Amniotic epithelial cell (primary cell): ENCODE data around the gene TRIM9.
"Not testable (repeated sequence)": the region's sequence is repeated elsewhere in the genome, so short reads cannot be mapped to it uniquely, and the experiment has no call there.

Experiments
- DNase-seq: peaks from one replicate; pipeline ENCODE4 v3.0.0-alpha.2; 2010; ENCODE audit warnings: low read depth

Gene TRIM9

DNA sequence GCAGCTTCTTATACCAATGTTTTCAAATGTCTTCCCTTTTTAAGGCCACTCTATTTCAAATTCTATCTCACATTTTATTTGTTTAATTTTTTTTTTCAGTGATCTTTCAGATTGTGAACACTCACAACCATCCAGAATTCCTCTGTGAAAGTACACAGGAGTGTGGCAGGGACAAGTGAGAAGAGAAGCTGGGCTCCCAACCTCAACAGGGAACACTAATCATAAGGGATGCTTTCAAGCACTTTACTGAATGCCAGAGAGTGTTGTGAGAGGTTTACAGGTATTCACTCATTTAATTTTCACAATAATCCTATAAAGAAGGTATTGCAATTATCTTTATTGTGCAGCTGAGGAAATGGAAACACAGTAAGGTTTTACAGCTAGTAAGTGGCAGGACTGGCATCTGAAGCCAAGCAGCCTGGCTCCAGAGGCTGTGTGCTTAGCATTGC is 90.5 kb downstream of the TRIM9 start:
- DNase-seq = no peak

DNA sequence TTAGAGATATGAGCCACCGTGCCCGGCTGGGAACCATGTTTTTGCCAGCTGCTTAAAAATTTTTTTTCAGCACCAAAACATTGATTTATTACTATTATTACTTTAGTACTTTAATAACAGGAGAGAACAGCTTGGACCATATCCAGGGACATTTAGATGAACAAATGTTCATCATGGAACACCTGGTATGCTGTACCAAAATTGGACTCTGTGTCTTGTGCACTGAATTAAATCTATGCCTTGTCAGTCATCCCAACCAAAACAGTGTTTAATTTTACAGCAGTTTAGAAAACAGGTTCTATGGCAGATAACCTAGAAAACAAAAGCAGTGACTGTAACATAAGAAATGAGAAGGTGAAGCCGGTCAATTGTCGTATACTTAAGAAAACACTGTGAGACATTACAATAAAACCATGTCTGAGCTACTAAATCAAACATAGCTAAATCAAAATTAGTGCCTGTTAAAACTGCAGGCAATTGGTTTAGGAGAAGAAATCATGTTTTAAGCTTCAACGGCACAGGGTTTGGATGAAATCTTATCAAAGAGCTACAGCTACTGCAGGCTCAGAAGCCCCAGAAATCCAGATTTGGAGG is 92.4 kb downstream of the TRIM9 start:
- no peak for DNase-seq

DNA sequence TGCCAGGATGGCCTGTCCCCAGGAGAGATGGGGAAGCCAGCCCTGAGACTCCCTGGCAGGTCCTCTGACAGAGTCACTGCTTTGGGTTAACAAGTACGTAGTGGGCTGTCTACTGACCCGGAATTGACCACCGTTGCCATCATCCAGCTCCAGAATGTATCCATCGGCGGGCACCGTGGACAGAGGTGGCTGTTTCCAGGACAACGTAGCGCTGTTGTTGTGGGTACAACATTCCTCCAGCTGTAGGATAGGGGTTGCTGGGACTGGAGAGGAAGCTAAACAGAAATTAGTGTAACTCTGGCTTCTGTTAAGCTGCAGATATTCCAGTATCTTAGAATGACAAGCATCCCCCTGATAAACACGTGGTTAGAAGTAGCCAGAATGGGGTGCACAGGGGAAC is 94.3 kb downstream of the TRIM9 start:
- DNase-seq = no peak

DNA sequence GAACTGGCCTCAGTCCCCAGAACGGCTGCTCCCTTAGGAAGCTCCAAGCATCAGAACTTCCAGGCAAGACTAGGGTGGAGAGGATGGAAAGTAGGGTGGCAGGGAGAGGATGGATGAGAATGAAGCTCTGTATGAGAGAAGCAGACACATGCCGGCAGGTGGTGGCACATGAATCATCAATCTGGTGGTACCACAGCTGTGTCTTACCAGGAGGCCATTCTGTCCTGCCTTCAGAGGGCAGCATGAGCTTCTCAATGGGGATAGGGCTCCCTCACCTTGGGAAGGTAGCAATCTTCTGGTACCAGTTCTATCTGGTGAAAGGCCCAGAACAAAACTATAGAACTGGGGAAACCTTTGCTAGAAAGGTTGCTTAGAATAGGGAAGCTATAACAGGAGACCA is 95.2 kb downstream of the TRIM9 start:
- DNase-seq = no peak

DNA sequence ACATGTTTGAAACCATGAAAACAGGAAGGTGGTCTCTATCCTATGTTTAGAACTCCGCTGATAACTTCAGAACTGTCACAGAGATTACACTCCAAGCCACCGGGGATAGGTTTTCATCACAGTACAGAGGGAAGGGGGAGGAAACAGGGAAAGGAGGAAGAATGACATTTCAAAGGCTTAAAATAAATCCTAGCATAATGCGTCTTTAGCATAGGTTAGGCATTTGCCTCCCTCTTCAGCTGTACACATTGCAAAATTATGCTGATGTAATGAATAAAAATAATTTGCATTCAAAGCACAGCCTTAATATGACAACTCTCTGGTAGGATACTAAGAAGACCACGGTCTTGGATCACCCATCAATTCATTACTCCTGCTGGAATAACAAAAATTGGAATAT is 96.3 kb downstream of the TRIM9 start:
- DNase-seq = no peak

DNA sequence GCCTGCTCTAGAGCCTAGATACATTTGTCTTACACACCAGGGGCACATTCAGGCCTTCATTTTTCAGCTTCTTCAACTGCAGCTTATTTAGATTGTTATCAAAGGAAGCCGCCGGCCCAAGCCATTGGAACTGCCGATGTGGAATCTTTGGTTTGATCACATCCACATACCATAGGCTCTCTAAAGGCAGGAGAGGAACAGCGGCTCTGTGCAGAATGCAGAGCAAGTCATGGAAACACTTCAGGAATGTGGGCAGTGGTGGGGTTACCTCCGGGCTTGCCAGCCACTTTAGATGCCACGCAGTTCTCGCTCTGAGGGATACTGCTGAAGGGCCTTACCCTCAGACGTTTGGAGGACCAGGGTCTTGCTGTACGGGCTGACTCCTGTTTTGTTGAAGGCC is 97.2 kb downstream of the TRIM9 start:
- DNase-seq = no peak

DNA sequence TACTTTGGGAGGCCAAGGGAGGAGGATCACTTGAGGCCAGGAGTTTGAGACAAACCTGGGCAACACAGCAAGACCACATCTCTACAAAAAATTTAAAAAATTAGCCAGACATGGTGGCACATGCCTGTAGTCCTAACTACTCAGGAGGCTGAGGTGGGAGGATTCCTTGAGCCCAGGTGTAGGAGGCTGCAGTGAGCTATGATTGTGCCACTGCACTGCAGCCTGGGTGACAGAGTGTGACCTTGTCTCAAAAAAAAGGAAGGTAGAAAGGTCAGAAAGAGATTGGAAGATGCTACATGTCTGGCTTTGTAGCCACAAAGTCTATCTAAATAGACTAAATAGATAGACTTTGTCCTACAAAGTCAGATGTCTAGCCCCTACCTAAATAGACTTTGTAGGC is 100.7 kb downstream of the TRIM9 start:
- DNase-seq = not testable (repeated sequence)

DNA sequence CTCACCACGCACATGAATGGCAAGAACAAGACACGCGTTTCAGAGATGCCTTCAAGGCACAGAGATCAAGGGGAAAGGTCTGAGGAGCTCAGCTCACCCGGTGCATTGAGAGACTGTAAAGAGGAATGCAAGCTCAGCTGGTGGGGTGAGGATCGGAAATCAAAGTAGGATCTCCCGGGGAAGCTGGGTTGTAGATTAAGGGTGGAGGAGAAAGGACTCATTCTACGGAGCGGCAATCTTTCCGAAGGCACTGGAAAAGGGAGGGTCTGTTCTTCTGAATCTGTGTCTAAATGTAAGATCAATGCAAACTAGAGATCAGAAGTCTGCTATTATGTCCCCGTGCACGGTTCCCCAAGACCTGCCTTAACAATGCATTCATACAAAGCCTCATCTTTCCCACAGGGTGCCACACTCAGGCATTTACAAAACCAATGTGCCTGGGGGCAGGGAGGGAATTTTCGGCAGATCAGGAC is 109.0 kb downstream of the TRIM9 start:
- no peak for DNase-seq

DNA sequence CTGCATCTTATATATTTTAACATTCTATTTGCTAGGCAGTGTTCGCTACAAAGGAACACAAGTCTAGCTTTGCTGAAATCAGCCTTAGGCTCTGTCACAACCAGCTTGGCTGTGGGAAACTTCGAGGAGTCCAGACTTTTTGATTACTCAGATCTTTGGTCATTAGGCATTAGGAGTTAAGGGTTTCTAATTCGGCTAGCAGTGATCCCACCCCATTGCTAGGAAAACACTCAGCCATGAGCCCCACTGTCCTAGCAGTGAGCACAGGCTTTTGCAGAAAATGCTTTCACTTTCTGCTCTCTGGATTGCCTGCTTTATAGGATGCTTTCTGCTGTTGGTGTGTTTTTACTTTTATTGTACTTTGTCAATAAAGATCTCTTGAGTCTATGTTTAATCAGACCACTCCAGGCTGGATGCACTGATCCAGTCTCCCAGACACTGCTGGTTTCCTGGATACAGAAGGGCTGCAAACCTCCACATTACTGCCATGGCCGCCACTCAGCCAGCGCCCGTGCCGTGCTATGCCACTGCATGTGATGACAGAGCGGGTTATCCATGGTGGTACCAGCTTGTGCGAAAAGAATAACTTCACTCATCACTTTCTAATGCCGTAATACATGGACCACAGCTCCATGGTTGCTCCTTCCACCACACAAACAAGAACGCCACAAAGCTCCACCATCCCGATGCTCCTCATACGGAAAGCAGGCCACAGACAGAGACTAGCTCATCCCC is 109.6 kb downstream of the TRIM9 start:
- DNase-seq = no peak

DNA sequence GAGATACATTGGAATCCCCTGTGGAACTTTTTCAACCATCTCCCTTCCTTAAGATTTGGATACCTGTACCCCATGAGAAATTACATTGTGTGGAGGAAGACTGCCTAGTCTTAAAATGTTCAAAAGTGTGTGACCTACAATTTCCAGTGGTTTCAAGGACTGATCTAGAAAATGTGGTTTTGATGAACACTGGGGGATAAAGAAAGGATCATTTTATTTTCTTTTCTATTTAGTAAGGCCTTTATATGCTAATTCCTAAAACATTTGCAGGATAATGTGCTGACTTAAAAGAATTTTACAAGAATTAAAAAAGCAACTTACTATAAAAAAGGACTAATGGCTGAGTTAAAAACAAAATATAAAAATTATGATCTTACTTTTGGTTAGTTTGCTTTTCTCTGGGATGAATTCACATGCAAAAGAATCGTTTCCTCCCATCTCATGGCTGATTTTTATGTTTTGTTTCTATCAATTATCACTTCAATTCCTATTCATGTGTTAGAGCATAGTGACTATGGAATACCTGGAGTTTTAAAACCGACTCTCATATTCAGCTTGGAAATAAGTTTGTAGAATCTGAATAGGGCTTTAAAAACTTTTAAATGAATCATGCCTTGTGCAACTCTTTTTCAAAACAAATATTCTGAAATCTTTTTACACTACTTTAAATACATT is 110.7 kb downstream of the TRIM9 start:
- DNase-seq = no peak

DNA sequence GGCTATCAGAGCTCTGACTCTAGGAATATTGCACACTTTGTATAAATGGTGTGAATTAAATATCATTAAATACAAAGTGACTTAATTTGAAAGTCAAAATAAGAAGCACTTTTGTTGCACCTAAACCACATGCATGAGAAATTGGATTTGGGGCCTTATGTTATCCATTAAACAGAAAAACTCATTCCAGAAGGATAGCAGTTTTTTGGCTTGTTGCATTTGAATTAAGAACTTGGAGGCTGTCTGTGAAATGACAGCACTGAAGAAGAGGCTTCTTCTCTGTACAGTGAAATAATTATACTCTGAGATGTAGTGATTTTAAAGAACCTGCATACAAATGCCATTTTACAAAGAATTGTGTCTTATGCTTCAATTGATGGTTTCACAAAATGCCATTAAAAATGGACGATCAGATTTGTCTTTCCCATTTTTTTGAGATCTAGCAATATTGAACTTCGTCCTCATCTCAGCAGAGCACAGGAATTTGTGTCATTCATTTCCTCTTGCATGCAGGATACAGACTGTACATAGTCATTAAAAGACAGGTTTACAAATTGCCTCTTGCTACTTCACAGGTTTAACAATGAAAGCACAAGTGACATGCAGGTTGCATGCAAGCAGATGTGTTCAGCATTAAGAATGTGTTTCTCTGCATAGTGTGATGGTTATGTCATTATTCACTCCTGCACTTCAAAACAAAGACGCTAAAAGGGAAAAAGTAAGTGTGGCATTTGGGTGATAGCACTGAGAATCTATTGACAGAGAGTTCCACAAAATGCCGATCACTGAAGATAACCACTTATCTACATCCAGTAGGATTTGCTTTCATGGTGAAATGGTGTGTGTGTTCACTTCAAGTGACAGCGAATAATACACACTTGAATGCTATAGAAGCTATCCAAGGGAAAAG is 114.7 kb downstream of the TRIM9 start:
- no peak for DNase-seq

DNA sequence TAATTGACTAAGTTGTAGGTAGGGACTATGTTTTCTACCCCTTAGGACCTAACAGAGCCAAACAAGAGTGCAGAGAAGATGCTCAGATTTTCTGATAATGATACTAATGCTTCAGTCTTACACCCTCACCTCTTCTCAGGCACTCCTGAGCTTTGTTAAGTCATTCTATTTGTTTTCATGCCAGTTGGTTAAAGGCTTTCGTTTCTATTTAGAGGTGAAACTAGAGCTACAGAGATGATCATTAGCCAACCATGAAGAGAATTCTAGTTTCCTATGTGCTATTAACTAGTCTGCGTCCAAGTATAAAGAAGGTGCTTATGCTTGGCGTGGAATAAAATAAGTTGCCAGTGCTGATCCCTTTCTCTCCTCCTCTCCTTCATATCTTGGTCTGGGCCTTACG is 116.0 kb downstream of the TRIM9 start:
- DNase-seq = no peak

DNA sequence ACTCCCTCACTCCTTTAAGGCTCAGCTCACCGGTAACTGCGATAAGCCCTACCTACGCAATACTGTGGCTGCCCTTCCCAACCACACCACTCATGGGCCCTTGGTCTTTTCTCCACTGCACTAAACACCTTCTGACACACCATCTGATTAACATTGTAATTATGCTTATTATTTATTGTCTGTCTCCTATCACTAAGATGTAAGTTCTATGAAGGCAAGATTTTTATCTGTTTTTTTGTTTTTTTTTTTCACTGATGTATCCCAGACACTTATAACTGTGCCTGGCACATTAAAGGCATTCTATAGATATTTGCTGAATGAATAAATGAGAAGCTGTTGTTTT is 116.4 kb downstream of the TRIM9 start:
- no peak for DNase-seq

DNA sequence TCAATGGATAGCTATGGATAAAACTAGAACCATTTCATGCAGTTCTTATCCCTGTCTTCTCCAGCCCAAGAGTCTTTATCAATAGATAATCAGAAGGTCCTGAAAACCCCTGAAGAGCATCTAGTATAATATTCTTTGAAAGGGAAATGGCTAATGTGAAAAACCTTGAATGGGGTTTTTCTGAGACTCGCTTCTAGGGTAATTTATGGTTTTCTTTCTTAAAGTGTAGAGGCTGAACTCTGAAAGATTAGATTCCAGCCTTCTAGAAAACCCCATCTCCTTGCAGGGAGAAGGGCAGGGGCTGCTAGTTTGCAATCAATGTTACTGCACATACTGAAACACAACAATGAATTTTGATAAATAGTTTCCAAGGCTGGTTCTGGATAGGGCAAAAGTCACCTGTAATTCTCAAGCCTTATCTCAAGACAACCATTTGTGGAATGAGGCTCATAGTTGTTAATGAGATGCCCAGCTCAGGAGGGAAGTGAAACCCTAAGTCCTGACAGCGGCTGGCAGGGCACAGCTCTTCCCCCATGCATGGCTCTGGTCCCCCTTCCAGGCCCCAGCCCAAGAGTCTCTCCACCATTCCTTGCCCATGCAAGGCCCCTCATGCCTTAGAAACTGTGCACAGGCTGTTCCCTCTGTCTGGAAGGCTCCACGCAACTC is 116.9 kb downstream of the TRIM9 start:
- DNase-seq = no peak

DNA sequence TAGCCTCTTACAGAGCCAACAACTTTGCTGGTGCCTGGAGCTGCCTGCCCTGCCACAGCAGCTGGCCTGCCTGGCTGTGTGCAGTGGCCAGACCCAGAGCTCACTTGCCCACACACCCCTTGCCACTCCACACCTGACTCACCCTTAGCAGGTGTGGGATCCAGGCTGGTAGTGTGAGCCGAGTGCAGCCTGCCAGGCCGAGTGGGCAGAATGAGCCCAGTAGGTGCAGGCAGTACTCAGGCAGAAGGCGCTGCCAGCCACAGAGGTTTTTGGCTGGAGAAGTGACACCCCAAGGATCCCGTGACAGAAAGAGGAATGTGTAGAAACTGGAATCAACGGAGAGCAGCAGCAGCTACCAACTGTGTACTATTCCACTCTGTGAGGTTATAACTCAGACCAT is 120.8 kb downstream of the TRIM9 start:
- DNase-seq = no peak

DNA sequence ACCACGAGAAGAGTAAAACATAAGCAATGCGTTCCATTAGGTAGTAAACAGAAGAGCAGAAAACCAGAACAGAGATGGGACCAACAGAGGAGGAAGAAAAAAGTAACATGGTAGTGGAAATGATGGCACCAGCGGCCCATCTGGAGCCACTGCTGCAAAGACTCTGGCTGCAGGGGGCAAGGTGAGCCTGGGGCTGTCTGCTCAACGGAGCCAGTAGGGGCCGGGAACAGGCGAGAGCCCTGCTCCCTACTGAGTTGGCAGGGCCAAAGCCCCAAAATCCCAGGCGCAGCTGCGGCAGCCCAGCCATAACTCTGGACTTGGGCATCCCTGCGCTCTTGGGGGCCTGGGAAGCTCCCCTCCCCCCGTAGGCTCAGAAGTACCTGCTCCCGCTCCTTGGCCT is 122.2 kb downstream of the TRIM9 start:
- DNase-seq = no peak

DNA sequence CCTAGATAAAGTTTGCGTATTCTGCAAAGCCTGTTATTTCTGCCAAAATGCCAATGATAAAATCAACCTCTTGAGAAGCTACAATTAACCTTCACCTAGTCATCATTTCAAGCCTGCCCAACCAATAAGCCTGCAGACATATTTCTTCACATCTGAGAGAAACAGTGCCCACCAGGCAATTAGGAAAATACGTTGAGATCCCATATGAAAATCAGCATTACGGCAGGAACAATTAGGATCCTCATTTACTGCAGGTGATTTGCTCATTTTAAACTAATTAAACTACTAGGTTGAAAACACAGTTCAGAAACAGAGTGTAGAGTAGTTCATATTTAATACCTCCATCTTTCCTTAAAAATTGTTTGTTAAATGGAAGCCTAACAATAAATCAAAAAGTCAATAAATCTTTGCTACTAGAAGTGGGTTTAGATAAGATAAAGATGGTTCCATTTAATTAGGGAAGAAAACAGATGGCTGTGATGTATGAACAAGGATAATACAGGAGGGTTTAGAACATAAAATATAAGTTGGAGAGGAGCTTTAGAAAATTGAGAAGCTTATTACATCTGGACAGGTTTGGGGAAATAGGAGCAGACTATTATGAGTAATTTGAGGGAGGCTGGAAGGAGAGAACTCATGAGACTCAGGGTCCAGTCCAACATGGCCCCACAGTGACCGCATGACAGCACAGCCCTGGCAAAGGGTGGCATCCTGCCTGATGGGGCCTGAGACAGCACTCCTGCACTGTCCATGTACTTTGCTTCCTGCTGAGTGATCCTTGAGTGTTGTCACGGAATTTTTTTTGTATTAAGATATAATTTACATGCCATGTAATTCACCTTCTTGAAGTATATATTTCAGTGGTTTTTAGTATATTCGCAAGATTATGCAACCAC is 123.8 kb downstream of the TRIM9 start:
- DNase-seq = no peak

DNA sequence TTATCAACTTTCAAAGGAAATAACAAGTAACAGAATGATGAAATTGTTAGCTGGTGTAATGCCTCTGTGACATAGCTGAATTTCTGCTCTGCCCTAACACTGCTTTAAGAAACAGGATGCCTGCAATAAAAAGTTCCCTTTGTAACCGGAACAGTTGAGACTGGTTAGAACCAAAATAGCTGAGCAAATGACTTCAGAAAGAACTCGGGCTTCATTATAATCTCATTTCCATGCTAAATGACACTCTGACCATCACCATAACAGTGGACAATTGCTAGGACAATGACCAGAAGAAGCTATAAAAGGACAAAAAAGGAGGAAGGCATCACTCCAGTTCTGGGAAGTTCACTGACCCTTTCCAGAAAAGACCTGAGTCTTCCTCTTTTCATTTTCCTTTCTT is 127.1 kb downstream of the TRIM9 start:
- DNase-seq = no peak

DNA sequence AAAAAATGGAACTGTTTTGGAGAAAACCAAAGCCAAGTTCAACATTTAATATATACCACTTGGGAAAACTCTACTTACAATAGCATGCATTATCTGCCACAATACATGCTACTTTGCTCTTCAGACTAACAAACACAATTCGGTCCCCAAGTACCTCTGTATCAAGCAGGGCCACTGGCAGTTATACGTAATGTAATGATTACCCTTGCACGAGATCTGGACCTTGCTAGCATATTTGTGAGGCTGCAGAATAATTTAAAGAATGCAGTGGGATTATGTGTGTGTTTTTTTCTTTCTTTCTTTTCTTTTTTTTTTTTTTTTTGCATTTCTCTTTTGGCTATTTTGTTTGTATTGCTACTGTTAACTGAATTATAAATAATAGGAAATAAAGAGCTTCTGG is 127.8 kb downstream of the TRIM9 start:
- no peak for DNase-seq

DNA sequence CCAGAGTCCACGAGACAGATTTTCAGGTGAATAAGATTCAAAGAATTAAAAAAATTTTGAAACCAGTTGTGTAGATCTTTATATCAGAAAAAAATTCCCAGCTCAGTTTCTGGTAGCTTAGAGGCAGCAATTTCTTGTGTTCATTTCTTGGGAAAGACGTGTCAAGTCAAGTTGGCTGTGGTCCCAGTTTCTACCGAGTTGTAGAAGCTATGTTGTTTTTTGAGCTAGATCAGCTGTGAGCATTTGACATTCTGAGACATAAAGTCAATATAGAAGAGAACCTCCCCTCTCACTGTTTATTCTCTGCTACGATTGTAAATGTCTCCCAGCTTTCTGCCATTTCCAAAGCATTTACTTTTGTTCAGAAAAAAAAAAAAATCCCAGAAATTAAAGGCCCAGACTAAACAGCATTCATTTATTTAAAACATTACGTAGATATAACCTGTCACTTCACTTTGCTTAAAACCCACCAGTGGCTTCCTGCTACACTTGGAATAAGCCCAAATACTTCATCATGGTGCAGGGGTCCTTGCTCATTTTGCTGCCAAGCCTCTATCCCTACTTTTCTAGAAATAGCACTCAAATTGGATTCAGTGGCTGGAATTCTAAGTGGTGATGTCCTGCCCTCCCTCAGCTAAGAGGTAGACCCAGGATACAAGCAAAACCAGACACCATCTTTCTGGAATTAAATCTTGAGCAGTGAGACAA is 130.1 kb downstream of the TRIM9 start:
- DNase-seq = peak; percentile 95
